SK-N-SH treated with all-trans-retinoic acid at 6 μM for 48 hours (cell line): ENCODE data around the gene ASS1.

Experiments used
- TOX ChIP-seq: fragments of 250-450 bp; sonication (Bioruptor Pico); IDR thresholded peaks from 2 replicates; pipeline ENCODE4 v1.8.0; 2021; ENCODE audit warnings: mild to moderate bottlenecking, moderate library complexity, borderline replicate concordance
- ZNF8 ChIP-seq: fragments of 450-650 bp; formaldehyde crosslinking; IDR thresholded peaks from 2 replicates; pipeline ENCODE4 v1.5.0; 2020; ENCODE audit warnings: mild to moderate bottlenecking, moderate library complexity
- TF ChIP-seq, protein P1 (sequence below): fragments of 250-450 bp; sonication (Bioruptor Pico); IDR thresholded peaks from 2 replicates; pipeline ENCODE4 v1.8.0; 2020; ENCODE audit warnings: mild to moderate bottlenecking, moderate library complexity, borderline replicate concordance

DNA sequence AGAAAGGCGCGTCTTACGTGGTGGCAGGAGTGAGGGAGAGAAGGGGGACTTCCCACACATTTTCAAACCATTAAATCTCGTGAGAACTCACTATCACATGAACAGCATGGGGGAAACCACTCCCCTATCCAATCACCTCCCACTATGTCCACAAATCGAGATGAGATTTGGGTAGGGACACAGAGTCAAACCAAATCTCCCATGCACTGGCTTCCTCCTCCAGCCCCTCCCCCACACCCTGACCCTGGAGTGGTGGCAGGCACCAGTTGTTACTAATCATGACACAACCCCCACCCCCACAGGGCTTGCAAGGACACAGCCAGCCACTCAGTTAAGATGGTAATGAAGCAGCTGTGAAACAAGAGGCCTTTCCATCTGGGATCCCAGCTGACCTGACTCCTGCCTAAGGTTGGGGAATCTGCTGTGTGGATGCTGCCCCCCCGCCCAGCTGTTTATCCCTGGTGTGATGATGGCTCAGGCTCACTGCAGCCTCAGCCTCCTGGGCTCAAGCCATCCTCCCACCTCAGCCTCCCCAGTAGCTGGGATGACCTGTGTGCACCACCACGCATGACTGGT lies 77.6 kb downstream of the ASS1 start:
- TF ChIP-seq, protein P1, sequence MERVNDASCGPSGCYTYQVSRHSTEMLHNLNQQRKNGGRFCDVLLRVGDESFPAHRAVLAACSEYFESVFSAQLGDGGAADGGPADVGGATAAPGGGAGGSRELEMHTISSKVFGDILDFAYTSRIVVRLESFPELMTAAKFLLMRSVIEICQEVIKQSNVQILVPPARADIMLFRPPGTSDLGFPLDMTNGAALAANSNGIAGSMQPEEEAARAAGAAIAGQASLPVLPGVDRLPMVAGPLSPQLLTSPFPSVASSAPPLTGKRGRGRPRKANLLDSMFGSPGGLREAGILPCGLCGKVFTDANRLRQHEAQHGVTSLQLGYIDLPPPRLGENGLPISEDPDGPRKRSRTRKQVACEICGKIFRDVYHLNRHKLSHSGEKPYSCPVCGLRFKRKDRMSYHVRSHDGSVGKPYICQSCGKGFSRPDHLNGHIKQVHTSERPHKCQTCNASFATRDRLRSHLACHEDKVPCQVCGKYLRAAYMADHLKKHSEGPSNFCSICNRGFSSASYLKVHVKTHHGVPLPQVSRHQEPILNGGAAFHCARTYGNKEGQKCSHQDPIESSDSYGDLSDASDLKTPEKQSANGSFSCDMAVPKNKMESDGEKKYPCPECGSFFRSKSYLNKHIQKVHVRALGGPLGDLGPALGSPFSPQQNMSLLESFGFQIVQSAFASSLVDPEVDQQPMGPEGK = no peak
- TF ChIP-seq ZNF8 (CRISPR knock-in tag) (no peak), TOX (CRISPR knock-in tag) (no peak)
